ENCODE results near the gene PPFIA2. TPM values are rescaled to one million over a fixed set of nuclear protein-coding genes. Genes with fewer than 3 reads are reported as not detected.

The PPFIA2 gene
- polyA plus RNA-seq, 1 of the 3 experiments (the other 2 are of a cell fraction): not detected

DNA sequence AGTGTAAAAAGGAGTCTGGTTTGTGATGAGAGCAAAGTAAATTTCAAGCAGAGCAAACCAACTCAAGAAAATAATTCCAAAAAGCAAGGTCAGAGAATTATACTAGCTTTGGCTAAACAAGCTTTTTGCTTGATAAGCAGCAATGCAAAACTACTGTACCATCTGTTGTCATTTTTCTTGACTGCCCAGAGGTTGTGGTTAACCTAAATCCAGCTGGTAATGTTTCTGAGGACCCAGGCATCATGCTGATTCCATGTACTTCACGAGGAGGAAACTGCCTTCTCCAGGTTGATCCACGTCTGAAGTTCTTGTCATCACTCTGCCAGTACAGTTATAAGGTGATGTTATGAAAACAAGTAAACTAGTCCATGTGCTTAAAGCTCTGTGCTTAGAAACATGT, 496.1 kb downstream of the PPFIA2 start:
- Histone ChIP-seq H3K27me3 (ENCODE audit: insufficient read depth) (no peaks in the 10 kb centered on the region), H2AFZ (ENCODE audit: low read depth) (no peak overlapping the region), H3K4me2 (no peak overlapping the region), H3K79me2 (ENCODE audit: insufficient read depth) (no peaks in the 10 kb centered on the region), H3K27ac (ENCODE audit: low read depth in 2 of 2, low read length in 1 of 2) (no peak overlapping the region), H3K9ac (no peak overlapping the region), H3K9me3 (no peaks in the 10 kb centered on the region), H3K36me3 (replicated peaks in 1 of 2; ENCODE audit: control insufficient read depth in 1 of 2, insufficient read depth in 2 of 2, low read length in 1 of 2) (no peaks in the 10 kb centered on the region), H4K20me1 (ENCODE audit: insufficient read depth) (no peaks in the 10 kb centered on the region), H3K4me3 (ENCODE audit: low read depth in 2 of 2, low read length in 1 of 2) (no peak overlapping the region), H3K4me1 (ENCODE audit: control insufficient read depth in 1 of 2, insufficient read depth in 2 of 2, low read depth in 1 of 2, low read length in 1 of 2) (no peaks in the 10 kb centered on the region; a peak in 1 of 4 replicates), H3K9me2 (no peaks in the 10 kb centered on the region), H3F3A (replicated peaks; ENCODE audit: insufficient read depth) (no peaks in the 10 kb centered on the region)
- TF ChIP-seq ELF1 (IDR thresholded peaks at IDR 0.05) (no peak), NFIC (IDR thresholded peaks at IDR 0.05; ENCODE audit: borderline replicate concordance) (no peak), NRF1 (IDR thresholded peaks at IDR 0.05; ENCODE audit: low read depth, low read length) (no peak), GABPA (IDR thresholded peaks at IDR 0.05; ENCODE audit: low read depth) (no peak), TEAD4 (IDR thresholded peaks at IDR 0.05; ENCODE audit: borderline replicate concordance, insufficient read depth) (no peak), RFX5 (IDR thresholded peaks at IDR 0.05; ENCODE audit: low read length) (no peak), SMC3 (IDR thresholded peaks at IDR 0.05; ENCODE audit: low read depth, low read length) (no peak), EP300 (IDR thresholded peaks at IDR 0.05; ENCODE audit: borderline replicate concordance in 1 of 2, low read depth in 1 of 2, low read length in 1 of 2) (no peak), SIN3A (IDR thresholded peaks at IDR 0.05; ENCODE audit: borderline replicate concordance, low read depth, low read length) (no peak), EZH2phosphoT487 (IDR thresholded peaks at IDR 0.05; ENCODE audit: borderline replicate concordance, low read depth) (no peak), RXRA (IDR thresholded peaks at IDR 0.05; ENCODE audit: borderline replicate concordance, low read depth) (no peak), FOSL2 (IDR thresholded peaks at IDR 0.05; ENCODE audit: borderline replicate concordance, low read depth) (no peak)
- TF ChIP-seq, protein P1, sequence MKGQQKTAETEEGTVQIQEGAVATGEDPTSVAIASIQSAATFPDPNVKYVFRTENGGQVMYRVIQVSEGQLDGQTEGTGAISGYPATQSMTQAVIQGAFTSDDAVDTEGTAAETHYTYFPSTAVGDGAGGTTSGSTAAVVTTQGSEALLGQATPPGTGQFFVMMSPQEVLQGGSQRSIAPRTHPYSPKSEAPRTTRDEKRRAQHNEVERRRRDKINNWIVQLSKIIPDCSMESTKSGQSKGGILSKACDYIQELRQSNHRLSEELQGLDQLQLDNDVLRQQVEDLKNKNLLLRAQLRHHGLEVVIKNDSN (IDR thresholded peaks at IDR 0.05; ENCODE audit: borderline replicate concordance, low read depth): no peak
- TF ChIP-seq, protein P2, sequence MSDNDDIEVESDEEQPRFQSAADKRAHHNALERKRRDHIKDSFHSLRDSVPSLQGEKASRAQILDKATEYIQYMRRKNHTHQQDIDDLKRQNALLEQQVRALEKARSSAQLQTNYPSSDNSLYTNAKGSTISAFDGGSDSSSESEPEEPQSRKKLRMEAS (IDR thresholded peaks at IDR 0.05; ENCODE audit: low read depth): no peak
- TF ChIP-seq, protein P3, sequence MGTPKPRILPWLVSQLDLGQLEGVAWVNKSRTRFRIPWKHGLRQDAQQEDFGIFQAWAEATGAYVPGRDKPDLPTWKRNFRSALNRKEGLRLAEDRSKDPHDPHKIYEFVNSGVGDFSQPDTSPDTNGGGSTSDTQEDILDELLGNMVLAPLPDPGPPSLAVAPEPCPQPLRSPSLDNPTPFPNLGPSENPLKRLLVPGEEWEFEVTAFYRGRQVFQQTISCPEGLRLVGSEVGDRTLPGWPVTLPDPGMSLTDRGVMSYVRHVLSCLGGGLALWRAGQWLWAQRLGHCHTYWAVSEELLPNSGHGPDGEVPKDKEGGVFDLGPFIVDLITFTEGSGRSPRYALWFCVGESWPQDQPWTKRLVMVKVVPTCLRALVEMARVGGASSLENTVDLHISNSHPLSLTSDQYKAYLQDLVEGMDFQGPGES (IDR thresholded peaks at IDR 0.05; ENCODE audit: low read depth, low read length): no peak
- TF ChIP-seq, protein P4, sequence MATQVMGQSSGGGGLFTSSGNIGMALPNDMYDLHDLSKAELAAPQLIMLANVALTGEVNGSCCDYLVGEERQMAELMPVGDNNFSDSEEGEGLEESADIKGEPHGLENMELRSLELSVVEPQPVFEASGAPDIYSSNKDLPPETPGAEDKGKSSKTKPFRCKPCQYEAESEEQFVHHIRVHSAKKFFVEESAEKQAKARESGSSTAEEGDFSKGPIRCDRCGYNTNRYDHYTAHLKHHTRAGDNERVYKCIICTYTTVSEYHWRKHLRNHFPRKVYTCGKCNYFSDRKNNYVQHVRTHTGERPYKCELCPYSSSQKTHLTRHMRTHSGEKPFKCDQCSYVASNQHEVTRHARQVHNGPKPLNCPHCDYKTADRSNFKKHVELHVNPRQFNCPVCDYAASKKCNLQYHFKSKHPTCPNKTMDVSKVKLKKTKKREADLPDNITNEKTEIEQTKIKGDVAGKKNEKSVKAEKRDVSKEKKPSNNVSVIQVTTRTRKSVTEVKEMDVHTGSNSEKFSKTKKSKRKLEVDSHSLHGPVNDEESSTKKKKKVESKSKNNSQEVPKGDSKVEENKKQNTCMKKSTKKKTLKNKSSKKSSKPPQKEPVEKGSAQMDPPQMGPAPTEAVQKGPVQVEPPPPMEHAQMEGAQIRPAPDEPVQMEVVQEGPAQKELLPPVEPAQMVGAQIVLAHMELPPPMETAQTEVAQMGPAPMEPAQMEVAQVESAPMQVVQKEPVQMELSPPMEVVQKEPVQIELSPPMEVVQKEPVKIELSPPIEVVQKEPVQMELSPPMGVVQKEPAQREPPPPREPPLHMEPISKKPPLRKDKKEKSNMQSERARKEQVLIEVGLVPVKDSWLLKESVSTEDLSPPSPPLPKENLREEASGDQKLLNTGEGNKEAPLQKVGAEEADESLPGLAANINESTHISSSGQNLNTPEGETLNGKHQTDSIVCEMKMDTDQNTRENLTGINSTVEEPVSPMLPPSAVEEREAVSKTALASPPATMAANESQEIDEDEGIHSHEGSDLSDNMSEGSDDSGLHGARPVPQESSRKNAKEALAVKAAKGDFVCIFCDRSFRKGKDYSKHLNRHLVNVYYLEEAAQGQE (IDR thresholded peaks at IDR 0.05; ENCODE audit: low read depth, low read length): no peak
- TF ChIP-seq, protein P5, sequence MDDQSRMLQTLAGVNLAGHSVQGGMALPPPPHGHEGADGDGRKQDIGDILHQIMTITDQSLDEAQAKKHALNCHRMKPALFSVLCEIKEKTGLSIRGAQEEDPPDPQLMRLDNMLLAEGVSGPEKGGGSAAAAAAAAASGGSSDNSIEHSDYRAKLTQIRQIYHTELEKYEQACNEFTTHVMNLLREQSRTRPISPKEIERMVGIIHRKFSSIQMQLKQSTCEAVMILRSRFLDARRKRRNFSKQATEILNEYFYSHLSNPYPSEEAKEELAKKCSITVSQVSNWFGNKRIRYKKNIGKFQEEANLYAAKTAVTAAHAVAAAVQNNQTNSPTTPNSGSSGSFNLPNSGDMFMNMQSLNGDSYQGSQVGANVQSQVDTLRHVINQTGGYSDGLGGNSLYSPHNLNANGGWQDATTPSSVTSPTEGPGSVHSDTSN (IDR thresholded peaks at IDR 0.05): no peak
- no peak for DNase-seq
- ChIA-PET CTCF (interaction anchor here (0.8 kb wide), 1 partner anchor 134 kb away, joined by 3 read pairs; no protein-coding TSS in a partner anchor), POLR2A (no interaction called here)
- 0% methylated on average over 2 of the region's 2 CpGs for WGBS (ENCODE audit: low lambda C conversion rate)
